Thoracic aorta (tissue), 2 donors: ENCODE data around the gene NEK4. TPM values are rescaled to one million over a fixed set of nuclear protein-coding genes. Genes with fewer than 3 reads are reported as not detected.
A peak's percentile ranks its signal among the peaks of the same experiment; 100 is the strongest.

ENCODE experiments used
- ATAC-seq: fragments of 150-250 bp; one replicate; pipeline ENCODE4 v1.8.0; 2017; ENCODE audit warnings: low read depth; ENCODE audit not compliant: insufficient number of reproducible peaks, low FRiP score
- DNase-seq: peaks from one replicate; pipeline ENCODE4 v3.0.0-alpha.2; 2020; ENCODE audit warnings: low spot score
- H3K27ac ChIP-seq, 2 donors: fragments of 200-600 bp; sonication (generic); 1 replicate in 1 of 2; 2 replicates in 1 of 2; pipeline ENCODE4 v1.5.1; 2016; ENCODE audit warnings: mild to moderate bottlenecking in 2 of 2, moderate library complexity in 2 of 2
- H3K27me3 ChIP-seq: fragments of 200-600 bp; sonication (generic); replicated peaks from 2 replicates; pipeline ENCODE4 v1.6.0; 2016; ENCODE audit warnings: mild to moderate bottlenecking; ENCODE audit not compliant: insufficient read depth
- H3K36me3 ChIP-seq: fragments of 200-600 bp; sonication (generic); one replicate; pipeline ENCODE4 v1.5.1; 2016
- H3K4me1 ChIP-seq, 2 donors: fragments of 200-600 bp; sonication (generic); 1 replicate in 1 of 2; 2 replicates in 1 of 2; pipeline versions ENCODE4 v1.5.1 to v1.6.0; 2016; ENCODE audit warnings: low read depth in 2 of 2, mild to moderate bottlenecking in 1 of 2; ENCODE audit not compliant: control insufficient read depth in 1 of 2
- H3K4me3 ChIP-seq: fragments of 200-600 bp; sonication (generic); 2 replicates; pipeline ENCODE4 v1.5.1; 2016; ENCODE audit warnings: mild to moderate bottlenecking
- H3K9me3 ChIP-seq: fragments of 200-600 bp; sonication (generic); 2 replicates; pipeline ENCODE4 v1.5.1; 2016
- total RNA-seq, 2 donors: library from RNA; depleted of rRNA; stranded (reverse); fragments of >200 nt; gene quantifications; one replicate each; pipeline versions ENCODE4 v1.1.0 to v1.2.3, GENCODE V29; 2016
- TF ChIP-seq, protein P1 (sequence below): fragments of 200-600 bp; sonication (generic); IDR thresholded peaks from one replicate; pipeline ENCODE4 v1.5.1; 2019; ENCODE audit warnings: antibody characterized with exemption

Gene NEK4
- 10 to 100 TPM; 17.5 to 24.4 TPM for total RNA-seq

DNA sequence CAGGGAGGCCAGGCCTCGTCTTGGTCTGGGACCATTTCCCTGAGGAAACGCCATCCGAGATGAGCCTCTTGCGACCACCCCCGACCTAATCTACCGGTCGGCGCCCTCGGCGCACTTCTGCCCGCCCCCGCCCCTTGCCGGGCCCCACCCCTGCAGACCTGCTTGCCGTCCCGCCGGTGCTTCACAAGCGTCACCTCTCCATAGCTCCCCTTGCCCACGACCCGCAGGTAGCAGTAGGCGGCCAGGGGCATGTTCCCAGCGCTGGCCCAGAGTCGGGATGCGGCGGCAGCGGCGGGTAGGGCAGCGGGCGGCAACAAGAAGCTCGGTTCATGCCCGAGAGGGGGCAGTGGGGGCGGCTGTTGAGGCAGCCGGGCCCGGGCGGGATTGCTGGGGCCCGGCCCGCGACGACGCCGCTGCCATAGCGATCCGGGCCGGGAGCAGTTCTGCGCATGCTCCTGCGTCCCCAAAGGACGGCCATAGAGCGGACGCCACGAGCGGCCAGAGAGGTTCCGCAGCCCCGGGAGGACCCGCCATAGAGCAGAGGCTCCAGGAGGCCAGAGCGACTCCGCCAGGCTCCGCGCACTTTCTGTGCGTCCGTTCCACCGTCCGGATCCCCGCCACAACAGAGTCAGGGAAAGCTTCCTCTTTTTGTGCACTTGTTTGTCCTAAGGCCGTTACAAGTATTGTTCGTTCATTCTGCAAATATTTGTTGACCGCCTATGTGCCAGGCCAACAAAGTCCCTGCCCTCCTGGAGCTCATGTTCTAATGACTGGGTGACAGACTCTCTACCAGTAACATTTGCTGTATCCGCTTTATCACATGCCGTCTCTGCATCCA, at the start of gene NEK4:
Gene NEK4, minus strand, starts transcription at position 445 of the 838 bp plus-strand sequence. Its CDS starts 194 bp downstream, at position 251.
- Histone ChIP-seq H3K4me1 (peaks cover 9 to 13% of the 10 kb centered on the region in 2 donors), H3K9me3 (no peaks in the 10 kb centered on the region), H3K36me3 (peaks cover 4% of the 10 kb centered on the region), H3K27me3 (no peaks in the 10 kb centered on the region), H3K27ac (peak within 1 kb of the TSS; percentile 75 to 80), H3K4me3 (peak within 1 kb of the TSS; percentile 99)
- ATAC-seq (peak; percentile 65), DNase-seq (peak; percentile 49)
- TF ChIP-seq, protein P1, sequence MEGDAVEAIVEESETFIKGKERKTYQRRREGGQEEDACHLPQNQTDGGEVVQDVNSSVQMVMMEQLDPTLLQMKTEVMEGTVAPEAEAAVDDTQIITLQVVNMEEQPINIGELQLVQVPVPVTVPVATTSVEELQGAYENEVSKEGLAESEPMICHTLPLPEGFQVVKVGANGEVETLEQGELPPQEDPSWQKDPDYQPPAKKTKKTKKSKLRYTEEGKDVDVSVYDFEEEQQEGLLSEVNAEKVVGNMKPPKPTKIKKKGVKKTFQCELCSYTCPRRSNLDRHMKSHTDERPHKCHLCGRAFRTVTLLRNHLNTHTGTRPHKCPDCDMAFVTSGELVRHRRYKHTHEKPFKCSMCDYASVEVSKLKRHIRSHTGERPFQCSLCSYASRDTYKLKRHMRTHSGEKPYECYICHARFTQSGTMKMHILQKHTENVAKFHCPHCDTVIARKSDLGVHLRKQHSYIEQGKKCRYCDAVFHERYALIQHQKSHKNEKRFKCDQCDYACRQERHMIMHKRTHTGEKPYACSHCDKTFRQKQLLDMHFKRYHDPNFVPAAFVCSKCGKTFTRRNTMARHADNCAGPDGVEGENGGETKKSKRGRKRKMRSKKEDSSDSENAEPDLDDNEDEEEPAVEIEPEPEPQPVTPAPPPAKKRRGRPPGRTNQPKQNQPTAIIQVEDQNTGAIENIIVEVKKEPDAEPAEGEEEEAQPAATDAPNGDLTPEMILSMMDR = no peak

GRCh38 chr3:52819936-52820335, 49.2 kb upstream of the NEK4 start:
- DNase-seq (no peak), ATAC-seq (no peak)
- TF ChIP-seq, protein P1 = no peak
- H3K27ac ChIP-seq = no peak overlapping the region
- H3K27me3 ChIP-seq = no peaks in the 10 kb centered on the region
- peaks cover 7% of the 10 kb centered on the region for H3K36me3 ChIP-seq
- H3K4me3 ChIP-seq = no peak overlapping the region
- no peaks in the 10 kb centered on the region for H3K9me3 ChIP-seq
- no peaks in the 10 kb centered on the region for H3K4me1 ChIP-seq

DNA sequence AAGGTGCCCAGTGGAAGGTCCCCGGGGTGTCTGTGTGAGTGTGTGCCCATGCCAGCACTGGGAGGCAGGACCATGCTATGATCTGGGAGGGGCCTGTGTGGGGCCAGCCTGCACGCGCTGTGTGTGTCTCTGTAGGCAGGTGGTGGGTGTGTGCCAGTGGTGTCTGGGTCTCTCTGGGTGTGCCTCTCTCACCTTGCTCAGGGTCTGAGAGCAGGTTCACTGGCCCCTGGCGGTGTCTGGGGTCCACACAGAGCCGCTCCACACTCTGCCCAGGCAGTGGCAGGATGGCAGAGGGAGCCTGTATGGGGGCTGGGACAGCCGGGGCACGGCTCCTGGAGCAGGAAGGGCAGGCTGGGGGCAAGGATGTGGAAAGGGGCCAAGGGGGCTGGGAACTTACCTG, 47.1 kb upstream of the NEK4 start:
- Histone ChIP-seq H3K4me3 (no peak overlapping the region), H3K9me3 (no peaks in the 10 kb centered on the region), H3K36me3 (peaks cover under 1% of the 10 kb centered on the region), H3K27me3 (no peaks in the 10 kb centered on the region), H3K4me1 (no peaks in the 10 kb centered on the region), H3K27ac (no peak overlapping the region)
- DNase-seq (no peak), ATAC-seq (no peak)
- TF ChIP-seq, protein P1 = no peak

- DNase-seq = no peak
- Histone ChIP-seq H3K4me3 (no peak overlapping the region), H3K27ac (no peak overlapping the region), H3K27me3 (no peaks in the 10 kb centered on the region), H3K9me3 (no peaks in the 10 kb centered on the region), H3K4me1 (no peaks in the 10 kb centered on the region), H3K36me3 (no peaks in the 10 kb centered on the region)
- no peak for ATAC-seq
- TF ChIP-seq, protein P1 = no peak
Observed at GRCh38 chr3:52817221-52817620, 46.5 kb upstream of the NEK4 start.

DNA sequence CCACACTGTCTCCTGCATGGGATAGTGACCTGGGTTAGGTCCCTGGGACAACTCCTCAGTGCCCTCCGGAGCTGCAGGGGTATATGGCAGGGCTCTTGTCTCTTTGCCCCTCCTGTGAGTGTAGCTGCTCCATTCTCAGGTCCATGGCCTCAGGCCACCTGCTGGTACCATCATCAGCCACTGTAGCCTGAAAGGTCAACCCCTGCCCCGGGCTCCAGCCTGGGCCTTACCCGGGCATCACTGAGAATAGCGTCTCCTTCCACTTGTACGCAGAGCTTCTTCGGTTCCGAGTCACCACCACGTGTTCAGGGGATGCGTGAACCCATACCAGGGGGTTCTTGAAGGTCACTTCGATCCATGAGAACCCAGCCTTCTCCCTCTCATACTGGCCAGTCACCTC, 45.9 kb upstream of the NEK4 start:
- Histone ChIP-seq H3K9me3 (no peaks in the 10 kb centered on the region), H3K36me3 (no peaks in the 10 kb centered on the region), H3K27me3 (no peaks in the 10 kb centered on the region), H3K4me3 (no peak overlapping the region), H3K27ac (no peak overlapping the region), H3K4me1 (no peaks in the 10 kb centered on the region)
- TF ChIP-seq, protein P1 = no peak
- ATAC-seq = no peak
- DNase-seq = no peak
